Measurements from ENCODE around the gene ARPP19.
"Not testable (repeated sequence)": the region's sequence is repeated elsewhere in the genome, so short reads cannot be mapped to it uniquely, and the experiment has no call there.

ARPP19 gene

DNA sequence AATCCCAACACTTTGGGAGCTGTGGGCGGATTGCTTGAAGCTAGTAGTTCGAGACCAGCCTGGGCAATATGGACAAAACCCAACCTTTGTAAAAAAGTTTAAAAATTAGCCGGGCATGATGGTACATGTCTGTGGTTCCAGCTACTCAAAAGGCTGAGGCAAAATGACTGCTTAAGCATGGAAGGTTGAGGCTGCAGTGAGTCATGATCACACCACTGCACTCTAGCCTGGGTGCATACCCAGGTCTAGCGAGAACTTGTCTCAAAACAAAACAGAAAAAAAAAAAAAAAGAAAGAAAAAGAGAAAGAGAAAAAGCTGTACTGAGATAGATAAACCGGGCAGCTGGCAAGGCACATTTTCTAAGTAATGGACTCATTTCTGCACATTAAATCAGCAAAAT is 10.6 kb downstream of the ARPP19 start:
- H3K27ac ChIP-seq: no peak overlapping the region
- TF ChIP-seq, protein P1, sequence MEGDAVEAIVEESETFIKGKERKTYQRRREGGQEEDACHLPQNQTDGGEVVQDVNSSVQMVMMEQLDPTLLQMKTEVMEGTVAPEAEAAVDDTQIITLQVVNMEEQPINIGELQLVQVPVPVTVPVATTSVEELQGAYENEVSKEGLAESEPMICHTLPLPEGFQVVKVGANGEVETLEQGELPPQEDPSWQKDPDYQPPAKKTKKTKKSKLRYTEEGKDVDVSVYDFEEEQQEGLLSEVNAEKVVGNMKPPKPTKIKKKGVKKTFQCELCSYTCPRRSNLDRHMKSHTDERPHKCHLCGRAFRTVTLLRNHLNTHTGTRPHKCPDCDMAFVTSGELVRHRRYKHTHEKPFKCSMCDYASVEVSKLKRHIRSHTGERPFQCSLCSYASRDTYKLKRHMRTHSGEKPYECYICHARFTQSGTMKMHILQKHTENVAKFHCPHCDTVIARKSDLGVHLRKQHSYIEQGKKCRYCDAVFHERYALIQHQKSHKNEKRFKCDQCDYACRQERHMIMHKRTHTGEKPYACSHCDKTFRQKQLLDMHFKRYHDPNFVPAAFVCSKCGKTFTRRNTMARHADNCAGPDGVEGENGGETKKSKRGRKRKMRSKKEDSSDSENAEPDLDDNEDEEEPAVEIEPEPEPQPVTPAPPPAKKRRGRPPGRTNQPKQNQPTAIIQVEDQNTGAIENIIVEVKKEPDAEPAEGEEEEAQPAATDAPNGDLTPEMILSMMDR (conservative IDR thresholded peaks at IDR 0.05): no peak
- no peak for TF ChIP-seq ZFX (IDR thresholded peaks at IDR 0.05)

DNA sequence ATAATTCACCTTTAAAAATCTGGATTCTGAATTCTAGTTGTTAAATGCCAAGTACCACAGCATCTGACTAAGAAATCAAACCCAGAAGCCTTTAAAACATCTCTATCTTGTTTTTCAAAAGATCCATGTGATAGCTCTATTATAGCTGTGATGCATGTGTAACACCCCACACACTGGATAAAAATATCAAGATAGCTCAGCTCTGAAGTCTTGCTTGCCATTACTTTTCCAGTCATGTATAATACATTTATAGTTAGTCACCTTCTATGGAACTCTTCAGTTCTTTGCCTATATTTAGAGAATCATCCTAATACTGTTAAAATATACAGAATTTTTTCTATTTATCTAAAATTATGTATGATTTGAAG is 11.6 kb downstream of the ARPP19 start:
- no peak overlapping the region for H3K27ac ChIP-seq
- no peak for TF ChIP-seq ZFX (IDR thresholded peaks at IDR 0.05)
- TF ChIP-seq, protein P1 (conservative IDR thresholded peaks at IDR 0.05): no peak

DNA sequence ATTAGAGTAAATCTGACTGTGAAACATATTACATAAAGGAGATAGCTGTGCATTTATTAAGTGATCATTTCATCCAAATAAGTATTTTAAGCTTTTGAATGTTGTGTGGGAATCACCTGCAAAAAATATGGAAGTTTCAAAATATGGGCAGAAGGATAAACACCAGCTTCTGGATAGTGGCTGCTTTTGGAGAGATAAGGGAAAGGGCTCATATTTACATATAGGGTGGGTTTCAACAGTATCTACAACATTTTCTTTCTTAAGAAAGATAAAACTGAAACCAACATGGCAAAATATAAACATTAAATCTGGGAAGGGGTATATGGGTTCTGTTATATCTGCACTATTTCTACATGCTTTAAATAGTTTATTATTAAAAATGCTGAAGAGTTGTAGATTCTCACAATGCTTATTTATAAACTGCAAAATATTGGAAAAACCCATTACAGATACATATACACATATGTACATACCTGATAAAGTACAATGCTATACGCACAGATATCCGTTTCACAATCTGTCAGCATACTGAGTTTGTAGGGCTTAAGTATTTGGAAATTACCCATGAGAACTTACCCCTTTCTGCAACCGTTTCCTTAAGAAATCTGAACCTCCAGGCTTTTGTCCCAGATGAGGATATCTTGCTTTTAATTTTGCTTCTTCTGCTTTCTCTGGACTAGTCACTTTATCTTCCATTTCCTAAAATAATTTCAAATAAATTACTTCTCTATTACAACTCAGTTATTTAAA is 12.1 kb downstream of the ARPP19 start:
- no peak overlapping the region for H3K27ac ChIP-seq
- TF ChIP-seq, protein P1 (conservative IDR thresholded peaks at IDR 0.05): no peak
- TF ChIP-seq ZFX (IDR thresholded peaks at IDR 0.05): no peak

DNA sequence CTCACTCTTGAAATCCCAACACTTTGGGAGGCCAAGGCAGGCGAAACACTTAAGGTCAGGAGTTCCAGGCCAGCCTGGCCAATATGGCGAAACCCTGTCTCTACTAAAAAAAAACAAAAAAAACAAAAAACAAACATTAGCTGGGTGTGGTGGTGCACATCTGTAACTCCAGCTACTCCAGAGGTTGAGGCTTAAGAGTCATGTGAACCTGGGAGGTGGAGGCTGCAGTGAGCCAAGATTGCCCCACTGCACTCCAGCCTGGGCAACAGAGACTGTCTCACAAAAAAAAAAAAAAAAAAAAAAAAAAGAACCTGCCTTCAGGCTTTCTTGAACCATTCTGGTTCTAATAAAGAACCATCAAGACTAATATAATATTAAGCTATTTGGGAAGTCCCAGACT is 16.5 kb downstream of the ARPP19 start:
- no peak overlapping the region for H3K27ac ChIP-seq
- TF ChIP-seq ZFX (IDR thresholded peaks at IDR 0.05): no peak
- TF ChIP-seq, protein P1 (conservative IDR thresholded peaks at IDR 0.05): no peak

DNA sequence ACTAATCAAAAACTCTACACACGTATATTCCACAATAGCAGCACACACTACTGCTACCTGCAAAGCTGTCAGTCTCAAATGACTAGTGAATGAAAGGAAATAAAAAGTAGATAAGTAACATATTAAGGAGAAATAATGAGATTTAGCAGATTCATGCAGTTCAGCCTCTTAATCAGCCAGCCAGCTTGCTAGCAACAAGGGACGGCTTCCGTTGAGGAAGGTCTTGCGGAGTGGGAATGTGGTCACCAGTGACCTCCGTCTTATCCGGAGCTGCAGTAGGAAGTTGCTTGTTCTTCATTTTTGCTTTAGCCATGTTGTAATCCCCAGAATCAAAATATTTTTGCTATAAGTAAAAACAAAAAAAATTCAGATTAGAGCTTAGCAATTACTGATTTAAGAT is 17.1 kb downstream of the ARPP19 start:
- H3K27ac ChIP-seq: no peak overlapping the region
- no peak for TF ChIP-seq ZFX (IDR thresholded peaks at IDR 0.05)
- TF ChIP-seq, protein P1 (conservative IDR thresholded peaks at IDR 0.05): no peak

DNA sequence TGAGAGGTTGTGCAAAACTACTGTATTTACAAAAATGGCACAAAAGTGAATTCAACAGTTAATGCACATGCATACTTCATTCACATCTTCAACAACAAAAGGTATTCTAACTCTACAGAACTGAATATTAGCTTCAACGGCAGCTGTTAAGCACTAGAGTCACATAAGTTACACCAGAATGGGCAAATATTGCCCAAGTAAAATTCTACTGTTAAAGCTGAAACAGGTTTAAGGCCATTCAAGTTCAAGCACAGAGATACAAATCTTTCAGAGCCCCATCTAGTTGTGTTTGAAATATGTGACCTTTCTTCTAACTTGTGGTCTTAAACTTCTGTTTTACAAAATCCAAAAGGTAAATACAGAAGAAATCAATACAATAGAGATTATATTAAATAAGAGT is 17.6 kb downstream of the ARPP19 start:
- not testable (repeated sequence) for H3K27ac ChIP-seq

DNA sequence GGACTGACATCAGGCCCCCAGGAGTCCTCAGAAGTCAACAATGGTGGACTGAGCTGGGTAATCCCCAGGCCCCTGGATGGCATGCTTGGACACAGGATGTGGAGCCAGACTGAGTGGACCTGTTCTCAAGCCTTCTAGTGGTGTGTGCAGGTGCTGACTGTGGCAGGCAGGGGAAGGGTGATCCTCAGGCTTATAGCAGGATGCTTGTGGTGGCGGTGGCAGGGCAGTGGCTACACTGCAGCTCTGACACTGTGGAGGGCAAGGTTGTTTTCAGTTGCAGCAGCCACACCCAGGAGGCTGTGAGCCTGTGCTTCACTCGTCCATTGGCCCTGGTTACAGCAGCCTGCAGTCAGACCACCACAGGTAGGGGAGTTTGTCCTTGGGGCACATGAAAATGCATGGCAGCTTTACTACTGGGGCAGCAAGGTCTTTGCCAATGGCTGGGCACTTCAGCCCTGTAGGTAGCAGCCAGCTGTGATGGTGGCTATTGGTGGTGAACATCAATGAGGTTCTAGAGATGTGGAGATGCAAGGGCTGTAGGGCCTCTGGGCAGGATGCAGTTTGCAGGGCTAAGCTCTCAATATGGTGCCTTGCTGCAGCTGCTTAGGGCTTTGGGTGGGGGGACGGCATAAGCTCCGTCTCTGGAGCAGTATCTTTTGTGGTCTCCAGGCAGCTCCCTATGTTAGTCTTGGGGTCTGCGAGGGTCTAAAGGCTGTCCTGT is 22.6 kb downstream of the ARPP19 start:
- no peak for TF ChIP-seq ZFX (IDR thresholded peaks at IDR 0.05)
- TF ChIP-seq, protein P1 (conservative IDR thresholded peaks at IDR 0.05): no peak
- H3K27ac ChIP-seq: no peak overlapping the region

Data from C4-2B (cell line).